Loucy (cell line): Measurements from ENCODE around the gene NTPCR.

Experiments
- H2AFZ ChIP-seq: fragments of 200-600 bp; sonication (generic); 2 replicates; pipeline ENCODE4 v1.6.0; 2016; ENCODE audit warnings: antibody characterized with exemption, mild to moderate bottlenecking, low read length, moderate library complexity
- H3F3A ChIP-seq: fragments of 200-600 bp; 2 replicates; pipeline ENCODE4 v1.6.0; 2016; ENCODE audit warnings: antibody characterized with exemption, low read depth, mild to moderate bottlenecking
- H3K27me3 ChIP-seq: fragments of 200-600 bp; sonication (generic); 2 replicates; pipeline ENCODE4 v1.6.1; 2014; ENCODE audit warnings: low read length, mild to moderate bottlenecking; ENCODE audit not compliant: insufficient read depth, poor library complexity, severe bottlenecking
- H3K36me3 ChIP-seq: fragments of 200-600 bp; sonication (generic); 2 replicates; pipeline ENCODE4 v1.6.1; 2016; ENCODE audit warnings: low read length; ENCODE audit not compliant: insufficient read depth
- H3K4me1 ChIP-seq: fragments of 200-600 bp; sonication (generic); 2 replicates; pipeline ENCODE4 v1.5.1; 2014; ENCODE audit warnings: low read length, mild to moderate bottlenecking; ENCODE audit not compliant: insufficient read depth, poor library complexity, severe bottlenecking
- H3K4me2 ChIP-seq: fragments of 200-600 bp; sonication (generic); 2 replicates; pipeline ENCODE4 v1.6.0; 2014; ENCODE audit warnings: antibody characterized with exemption, low read length, low read depth, mild to moderate bottlenecking; ENCODE audit not compliant: poor library complexity, severe bottlenecking
- H3K4me3 ChIP-seq: fragments of 200-600 bp; sonication (generic); 2 replicates; pipeline ENCODE4 v1.5.1; 2014; ENCODE audit warnings: low read length, mild to moderate bottlenecking, mixed read lengths; ENCODE audit not compliant: poor library complexity, severe bottlenecking
- H3K79me2 ChIP-seq: fragments of 200-600 bp; sonication (generic); 2 replicates; pipeline ENCODE4 v1.6.1; 2014; ENCODE audit warnings: low read length; ENCODE audit not compliant: insufficient read depth
- H3K9ac ChIP-seq: fragments of 200-600 bp; sonication (generic); 2 replicates; pipeline ENCODE4 v1.6.0; 2014; ENCODE audit warnings: mild to moderate bottlenecking, low read depth, low read length, moderate library complexity; ENCODE audit not compliant: poor library complexity, severe bottlenecking
- H3K9me2 ChIP-seq: fragments of 200-600 bp; sonication (generic); replicated peaks from 2 replicates; pipeline ENCODE4 v1.6.1; 2016; ENCODE audit warnings: low read depth, low read length, mixed read lengths
- H3K9me3 ChIP-seq: fragments of 200-600 bp; sonication (generic); 2 replicates; pipeline ENCODE4 v1.6.1; 2014; ENCODE audit warnings: mild to moderate bottlenecking, antibody characterized with exemption, low read length, low read depth; ENCODE audit not compliant: insufficient read depth
- H4K20me1 ChIP-seq: fragments of 200-600 bp; sonication (generic); 2 replicates; pipeline ENCODE4 v1.6.0; 2014; ENCODE audit warnings: antibody characterized with exemption, low read length, mild to moderate bottlenecking; ENCODE audit not compliant: insufficient read depth, poor library complexity, severe bottlenecking
- EZH2phosphoT487 ChIP-seq: fragments of 200-600 bp; IDR thresholded peaks from 2 replicates; pipeline ENCODE4 v1.6.1; 2018; ENCODE audit warnings: antibody characterized with exemption, mild to moderate bottlenecking, moderate library complexity, borderline replicate concordance
- TF ChIP-seq, protein P1 (sequence below): fragments of 200-600 bp; sonication (generic); conservative IDR thresholded peaks from 2 replicates; pipeline ENCODE4 v1.5.1; 2014; ENCODE audit warnings: mild to moderate bottlenecking, antibody characterized with exemption, low read length

NTPCR gene

DNA sequence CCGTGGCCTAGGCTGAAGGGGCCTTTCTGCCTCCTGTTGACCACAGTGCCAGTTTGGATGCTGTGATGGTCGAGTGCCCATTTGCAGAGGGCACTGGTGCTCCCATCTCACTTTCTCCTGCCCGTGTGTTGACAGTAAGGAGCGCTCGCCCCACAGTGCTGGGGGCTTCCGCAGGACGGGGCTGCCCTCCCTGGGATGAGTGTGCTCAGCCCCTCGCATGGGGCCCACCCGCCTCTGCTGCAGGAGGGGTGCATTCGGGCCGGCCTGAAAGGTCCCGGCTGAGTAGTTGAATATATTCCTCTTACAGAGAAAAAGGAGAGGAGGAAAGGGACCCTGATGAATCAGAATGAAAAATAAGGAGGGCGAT is 37.3 kb downstream of the NTPCR start:
- Histone ChIP-seq H3K9me3 (no peaks in the 10 kb centered on the region), H3K4me1 (peaks cover 10% of the 10 kb centered on the region), H3F3A (no peaks in the 10 kb centered on the region), H3K4me2 (no peak overlapping the region), H2AFZ (no peak overlapping the region), H3K9me2 (no peaks in the 10 kb centered on the region), H3K79me2 (no peaks in the 10 kb centered on the region), H4K20me1 (no peaks in the 10 kb centered on the region), H3K9ac (no peak overlapping the region), H3K36me3 (peaks cover 5% of the 10 kb centered on the region; the same call in 1 of the 2 replicates), H3K27me3 (no peaks in the 10 kb centered on the region), H3K4me3 (no peak overlapping the region)
- TF ChIP-seq, protein P1, sequence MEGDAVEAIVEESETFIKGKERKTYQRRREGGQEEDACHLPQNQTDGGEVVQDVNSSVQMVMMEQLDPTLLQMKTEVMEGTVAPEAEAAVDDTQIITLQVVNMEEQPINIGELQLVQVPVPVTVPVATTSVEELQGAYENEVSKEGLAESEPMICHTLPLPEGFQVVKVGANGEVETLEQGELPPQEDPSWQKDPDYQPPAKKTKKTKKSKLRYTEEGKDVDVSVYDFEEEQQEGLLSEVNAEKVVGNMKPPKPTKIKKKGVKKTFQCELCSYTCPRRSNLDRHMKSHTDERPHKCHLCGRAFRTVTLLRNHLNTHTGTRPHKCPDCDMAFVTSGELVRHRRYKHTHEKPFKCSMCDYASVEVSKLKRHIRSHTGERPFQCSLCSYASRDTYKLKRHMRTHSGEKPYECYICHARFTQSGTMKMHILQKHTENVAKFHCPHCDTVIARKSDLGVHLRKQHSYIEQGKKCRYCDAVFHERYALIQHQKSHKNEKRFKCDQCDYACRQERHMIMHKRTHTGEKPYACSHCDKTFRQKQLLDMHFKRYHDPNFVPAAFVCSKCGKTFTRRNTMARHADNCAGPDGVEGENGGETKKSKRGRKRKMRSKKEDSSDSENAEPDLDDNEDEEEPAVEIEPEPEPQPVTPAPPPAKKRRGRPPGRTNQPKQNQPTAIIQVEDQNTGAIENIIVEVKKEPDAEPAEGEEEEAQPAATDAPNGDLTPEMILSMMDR: no peak
- TF ChIP-seq EZH2phosphoT487: no peak

DNA sequence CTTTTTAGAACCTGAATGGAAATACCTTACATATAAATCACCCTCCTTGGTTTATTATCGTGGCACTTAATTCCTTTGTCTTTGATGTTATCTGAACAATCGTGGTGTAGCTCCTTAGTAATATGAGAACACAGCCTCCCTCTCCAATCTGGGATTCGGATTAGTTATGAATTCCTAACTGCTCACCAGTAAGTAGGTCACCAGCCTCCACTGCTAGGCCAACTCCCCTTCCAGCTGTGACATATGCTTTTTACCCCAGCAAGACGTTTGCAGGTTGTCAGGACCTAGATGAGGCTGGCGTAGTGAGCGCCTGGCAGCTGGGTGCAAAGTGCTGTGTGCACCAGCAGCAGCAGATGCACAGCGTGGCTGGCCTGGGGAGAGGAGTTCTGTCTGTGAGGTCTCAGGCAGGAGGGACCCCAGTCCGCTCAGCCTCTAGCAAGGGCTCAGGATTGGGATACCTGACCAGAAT is 38.2 kb downstream of the NTPCR start:
- H3K9me3 ChIP-seq: peaks cover 4% of the 10 kb centered on the region; the same call in 1 of the 2 replicates
- no peak overlapping the region for H3K4me2 ChIP-seq
- no peak overlapping the region for H3K4me3 ChIP-seq
- no peak for TF ChIP-seq EZH2phosphoT487
- TF ChIP-seq, protein P1: no peak
- no peaks in the 10 kb centered on the region for H3F3A ChIP-seq
- no peaks in the 10 kb centered on the region for H3K27me3 ChIP-seq
- peaks cover 10% of the 10 kb centered on the region for H3K4me1 ChIP-seq
- H3K9me2 ChIP-seq: no peaks in the 10 kb centered on the region
- H3K9ac ChIP-seq: no peak overlapping the region
- no peaks in the 10 kb centered on the region for H3K79me2 ChIP-seq
- H4K20me1 ChIP-seq: no peaks in the 10 kb centered on the region
- no peak overlapping the region for H2AFZ ChIP-seq
- peaks cover 6% of the 10 kb centered on the region; the same call in 1 of the 2 replicates for H3K36me3 ChIP-seq

DNA sequence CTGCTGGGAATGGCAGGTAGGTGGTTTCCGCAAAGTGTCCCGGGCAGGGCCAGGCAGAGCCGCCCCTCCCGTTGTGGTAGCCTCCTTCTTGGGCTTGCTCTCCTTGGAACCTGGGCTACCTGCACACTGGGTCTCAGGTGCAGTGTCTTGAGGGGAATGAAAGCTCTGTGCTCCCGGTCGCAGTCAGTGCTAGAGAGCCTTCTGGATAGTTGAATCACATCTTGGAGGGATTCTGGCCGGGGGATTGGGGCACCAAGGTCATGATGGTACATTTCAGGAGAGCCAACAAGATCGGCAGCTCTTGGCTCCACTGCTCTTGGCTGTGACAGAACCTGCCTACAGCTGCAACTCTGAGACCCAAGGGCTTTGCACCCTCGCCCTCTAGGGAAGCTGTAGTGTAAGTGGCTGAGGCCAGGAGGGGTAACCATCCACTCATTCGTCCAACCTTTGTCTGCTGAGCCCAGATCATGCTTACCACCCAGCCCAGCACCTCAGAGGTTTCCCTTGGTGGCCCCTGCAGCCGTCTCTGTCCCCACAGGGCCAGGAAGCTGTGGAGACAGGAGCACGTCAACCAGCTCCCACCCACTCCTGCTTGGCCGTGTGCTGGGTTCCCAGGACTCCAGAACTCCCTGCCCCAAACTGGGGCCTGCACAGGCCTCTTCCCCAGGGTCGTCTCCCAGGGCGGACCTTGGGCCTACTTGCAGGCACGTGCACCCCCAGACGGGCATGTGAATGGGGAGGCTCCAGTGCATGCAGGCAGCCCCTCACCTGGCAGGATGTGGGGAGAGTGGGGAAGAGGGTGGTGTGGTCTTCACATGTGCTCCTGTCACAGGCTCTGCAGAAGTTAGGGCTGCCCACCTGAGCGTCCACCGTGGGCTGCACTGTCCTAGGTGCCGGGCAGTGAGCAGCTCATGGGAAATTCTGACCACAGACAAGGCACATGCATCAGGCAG is 40.0 kb downstream of the NTPCR start:
- Histone ChIP-seq H3K4me2 (no peak overlapping the region), H3K4me1 (peaks cover 7% of the 10 kb centered on the region), H3K9me2 (no peaks in the 10 kb centered on the region), H3K9ac (no peak overlapping the region), H3F3A (no peaks in the 10 kb centered on the region), H3K4me3 (no peak overlapping the region), H3K9me3 (peaks cover 9% of the 10 kb centered on the region; the same call in 1 of the 2 replicates), H3K36me3 (peaks cover 16% of the 10 kb centered on the region), H3K79me2 (no peaks in the 10 kb centered on the region), H3K27me3 (no peaks in the 10 kb centered on the region), H4K20me1 (no peaks in the 10 kb centered on the region), H2AFZ (no peak overlapping the region)
- TF ChIP-seq EZH2phosphoT487: no peak
- TF ChIP-seq, protein P1: no peak; the same call in 1 of the 2 replicates
